CD4-positive, alpha-beta T cell treated with Interleukin-1 beta for 1 hour (primary cell): Measurements from ENCODE around the gene ADAM33.

ENCODE experiments used
- DNase-seq, 2 donors: peaks; one replicate each; pipeline ENCODE4 v3.0.0-alpha.2; 2020 to 2022

The ADAM33 gene

GRCh38 chr20:3663031-3663701, 18.6 kb downstream of the ADAM33 start, which contains the start of gene GFRA4:
GFRA4 (minus strand) TSS chr20:3663399; CDS start chr20:3663399, 0 bp downstream.
- DNase-seq = no peak

- no peak for DNase-seq
Measured at GRCh38 chr20:3661814-3662665, 19.8 kb downstream of the ADAM33 start.

GRCh38 chr20:3661060-3661813, 20.6 kb downstream of the ADAM33 start:
- no peak for DNase-seq

- no peak for DNase-seq
Measured at GRCh38 chr20:3660262-3661059, 21.3 kb downstream of the ADAM33 start.

GRCh38 chr20:3659492-3660261, 22.1 kb downstream of the ADAM33 start:
- no peak for DNase-seq

- DNase-seq = no peak
Measured at GRCh38 chr20:3658716-3659491, 22.9 kb downstream of the ADAM33 start.

- DNase-seq = no peak
Measured at GRCh38 chr20:3658019-3658715, 23.6 kb downstream of the ADAM33 start.

GRCh38 chr20:3655131-3655405, 26.7 kb downstream of the ADAM33 start:
- DNase-seq = no peak

- no peak for DNase-seq
Measured at GRCh38 chr20:3654326-3655130, 27.3 kb downstream of the ADAM33 start.

GRCh38 chr20:3653921-3654320, 27.9 kb downstream of the ADAM33 start:
- DNase-seq = no peak

- DNase-seq = no peak
Measured at GRCh38 chr20:3652676-3653596, 28.9 kb downstream of the ADAM33 start.

GRCh38 chr20:3652221-3652620, 29.6 kb downstream of the ADAM33 start:
- DNase-seq = no peak

- DNase-seq = no peak
Measured at GRCh38 chr20:3651204-3651962, 30.4 kb downstream of the ADAM33 start.

- no peak for DNase-seq
Measured at GRCh38 chr20:3648951-3649350, 32.9 kb downstream of the ADAM33 start.

GRCh38 chr20:3647473-3647872, 34.3 kb downstream of the ADAM33 start:
- no peak for DNase-seq

- DNase-seq = no peak
Measured at GRCh38 chr20:3646651-3647050, 35.2 kb downstream of the ADAM33 start.

- DNase-seq = no peak
Measured at GRCh38 chr20:3646067-3646440, 35.8 kb downstream of the ADAM33 start.
